Embryonic facial prominence (tissue), 1 donor: ENCODE measurements around the gene LRCH3.

Experiments
- DNase-seq: peaks from one replicate; pipeline ENCODE4 v3.0.0-alpha.2; 2016; ENCODE audit errors: extremely low spot score

Gene LRCH3

GRCh38 chr3:197833930-197834715 is 43.1 kb downstream of the LRCH3 start:
- DNase-seq: no peak

GRCh38 chr3:197835509-197835908 is 44.5 kb downstream of the LRCH3 start:
- DNase-seq: no peak

GRCh38 chr3:197836244-197836643 is 45.2 kb downstream of the LRCH3 start:
- no peak for DNase-seq

GRCh38 chr3:197837282-197837681 is 46.2 kb downstream of the LRCH3 start:
- DNase-seq: no peak

- DNase-seq: no peak
Observed at GRCh38 chr3:197841789-197842188, 50.7 kb downstream of the LRCH3 start.

- DNase-seq: no peak
Observed at GRCh38 chr3:197846491-197846890, 55.4 kb downstream of the LRCH3 start.

- no peak for DNase-seq
Observed at GRCh38 chr3:197847866-197848401, 56.9 kb downstream of the LRCH3 start.

- DNase-seq: no peak
Observed at GRCh38 chr3:197854596-197855343, 63.7 kb downstream of the LRCH3 start.

GRCh38 chr3:197855571-197855970 is 64.5 kb downstream of the LRCH3 start:
- no peak for DNase-seq

- no peak for DNase-seq
Observed at GRCh38 chr3:197856199-197856816, 65.3 kb downstream of the LRCH3 start.

GRCh38 chr3:197858133-197858532 is 67.1 kb downstream of the LRCH3 start:
- no peak for DNase-seq

- DNase-seq: no peak
Observed at GRCh38 chr3:197858598-197858997, 67.5 kb downstream of the LRCH3 start.

- DNase-seq: no peak
Observed at GRCh38 chr3:197866035-197866434, 75.0 kb downstream of the LRCH3 start.

GRCh38 chr3:197873329-197873728 is 82.3 kb downstream of the LRCH3 start:
- DNase-seq: no peak

GRCh38 chr3:197874064-197874463 is 83.0 kb downstream of the LRCH3 start:
- DNase-seq: no peak

- DNase-seq: no peak
Observed at GRCh38 chr3:197874653-197875052, 83.6 kb downstream of the LRCH3 start.

GRCh38 chr3:197877902-197878301 is 86.8 kb downstream of the LRCH3 start:
- DNase-seq: no peak

GRCh38 chr3:197878427-197878826 is 87.4 kb downstream of the LRCH3 start:
- no peak for DNase-seq

GRCh38 chr3:197880491-197881269 is 89.6 kb downstream of the LRCH3 start:
- no peak for DNase-seq

- no peak for DNase-seq
Observed at GRCh38 chr3:197881270-197881969, 90.4 kb downstream of the LRCH3 start.

- DNase-seq: no peak
Observed at GRCh38 chr3:197881970-197882338, 90.9 kb downstream of the LRCH3 start.
